Ascending aorta (tissue), 2 donors: Measurements from ENCODE around the gene TBX21. TPM values are rescaled to one million over a fixed set of nuclear protein-coding genes. Genes with fewer than 3 reads are reported as not detected.

Experiments
- DNase-seq, 2 donors: peaks; one replicate each; pipeline ENCODE4 v3.0.0-alpha.2; 2019; ENCODE audit warnings: low spot score in 2 of 2
- H3K27ac ChIP-seq, 2 donors: fragments of 200-600 bp; sonication (generic); one replicate each; pipeline ENCODE4 v1.5.1; 2016 to 2017; ENCODE audit warnings: mild to moderate bottlenecking in 1 of 2
- H3K27me3 ChIP-seq: fragments of 200-600 bp; sonication (generic); one replicate; pipeline ENCODE4 v1.5.1; 2017
- H3K36me3 ChIP-seq, 2 donors: fragments of 200-600 bp; sonication (generic); one replicate each; pipeline ENCODE4 v1.5.1; 2016
- H3K4me1 ChIP-seq, 2 donors: fragments of 200-600 bp; sonication (generic); one replicate each; pipeline ENCODE4 v1.5.1; 2016 to 2017; ENCODE audit warnings: mild to moderate bottlenecking in 1 of 2
- H3K4me3 ChIP-seq, 2 donors: fragments of 200-600 bp; sonication (generic); one replicate each; pipeline ENCODE4 v1.5.1; 2016 to 2017; ENCODE audit warnings: mild to moderate bottlenecking in 1 of 2
- H3K9me3 ChIP-seq, 2 donors: fragments of 200-600 bp; sonication (generic); one replicate each; pipeline ENCODE4 v1.5.1; 2016
- intact Hi-C: fragments of 100-400 bp; cut with DNase I; formaldehyde crosslinking; loops from one replicate; pipeline ENCODE4 v1.15.1; 2023
- total RNA-seq: library from RNA; depleted of rRNA; stranded (reverse); fragments of >200 nt; gene quantifications from one replicate; pipeline ENCODE4 v1.1.0, GENCODE V29; 2016
- TF ChIP-seq, protein P1 (sequence below), 3 experiments: fragments of 200-600 bp in 2 of 3; fragments of 450-650 bp in 1 of 3; sonication (generic) in 2 of 3; IDR thresholded peaks; one replicate each; pipeline ENCODE4 v1.5.1; 2016 to 2019; ENCODE audit warnings: antibody characterized with exemption in 3 of 3, mild to moderate bottlenecking in 1 of 3, moderate library complexity in 1 of 3

TBX21 gene
- total RNA-seq, 1 donor from 2014 or later, result not detected

DNA sequence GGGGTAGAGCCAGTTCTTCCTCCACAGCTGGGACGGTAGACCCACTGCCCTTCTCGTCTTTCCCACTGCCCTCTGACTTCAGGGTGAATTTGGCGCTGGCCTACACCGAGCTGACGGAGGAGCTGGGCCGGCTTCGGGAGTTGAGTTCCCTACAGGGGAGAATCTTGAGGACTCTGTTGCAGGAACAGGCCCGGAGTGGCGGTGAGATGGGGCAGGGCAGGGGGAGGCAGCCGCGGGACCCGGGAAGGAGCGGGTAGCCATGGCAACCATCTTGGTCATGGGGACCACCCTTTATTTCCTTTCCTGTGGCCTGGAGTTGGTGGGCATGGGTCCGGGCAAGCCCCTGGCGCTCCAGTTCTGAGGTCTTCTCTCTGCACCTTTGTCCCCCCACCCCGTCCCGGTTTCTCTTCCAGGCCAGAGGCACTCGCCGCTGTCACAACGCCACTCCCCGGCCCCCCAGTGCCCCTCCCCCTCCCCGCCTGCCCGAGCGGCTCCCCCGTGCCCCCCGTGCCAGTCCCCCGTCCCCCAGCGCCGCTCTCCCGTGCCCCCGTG lies 24.6 kb upstream of the TBX21 start:
- Histone ChIP-seq H3K4me3 (peak overlapping the region; percentile 40 to 60), H3K4me1 (peaks cover 0 to 13% of the 10 kb centered on the region in 2 donors), H3K27ac (no peak overlapping the region), H3K9me3 (no peaks in the 10 kb centered on the region), H3K27me3 (no peaks in the 10 kb centered on the region), H3K36me3 (peaks cover 7 to 17% of the 10 kb centered on the region in 2 donors)
- intact Hi-C loops, result no loop called here
- no peak for DNase-seq
- TF ChIP-seq, protein P1, sequence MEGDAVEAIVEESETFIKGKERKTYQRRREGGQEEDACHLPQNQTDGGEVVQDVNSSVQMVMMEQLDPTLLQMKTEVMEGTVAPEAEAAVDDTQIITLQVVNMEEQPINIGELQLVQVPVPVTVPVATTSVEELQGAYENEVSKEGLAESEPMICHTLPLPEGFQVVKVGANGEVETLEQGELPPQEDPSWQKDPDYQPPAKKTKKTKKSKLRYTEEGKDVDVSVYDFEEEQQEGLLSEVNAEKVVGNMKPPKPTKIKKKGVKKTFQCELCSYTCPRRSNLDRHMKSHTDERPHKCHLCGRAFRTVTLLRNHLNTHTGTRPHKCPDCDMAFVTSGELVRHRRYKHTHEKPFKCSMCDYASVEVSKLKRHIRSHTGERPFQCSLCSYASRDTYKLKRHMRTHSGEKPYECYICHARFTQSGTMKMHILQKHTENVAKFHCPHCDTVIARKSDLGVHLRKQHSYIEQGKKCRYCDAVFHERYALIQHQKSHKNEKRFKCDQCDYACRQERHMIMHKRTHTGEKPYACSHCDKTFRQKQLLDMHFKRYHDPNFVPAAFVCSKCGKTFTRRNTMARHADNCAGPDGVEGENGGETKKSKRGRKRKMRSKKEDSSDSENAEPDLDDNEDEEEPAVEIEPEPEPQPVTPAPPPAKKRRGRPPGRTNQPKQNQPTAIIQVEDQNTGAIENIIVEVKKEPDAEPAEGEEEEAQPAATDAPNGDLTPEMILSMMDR (IDR thresholded peaks at IDR 0.05), result no peak

DNA sequence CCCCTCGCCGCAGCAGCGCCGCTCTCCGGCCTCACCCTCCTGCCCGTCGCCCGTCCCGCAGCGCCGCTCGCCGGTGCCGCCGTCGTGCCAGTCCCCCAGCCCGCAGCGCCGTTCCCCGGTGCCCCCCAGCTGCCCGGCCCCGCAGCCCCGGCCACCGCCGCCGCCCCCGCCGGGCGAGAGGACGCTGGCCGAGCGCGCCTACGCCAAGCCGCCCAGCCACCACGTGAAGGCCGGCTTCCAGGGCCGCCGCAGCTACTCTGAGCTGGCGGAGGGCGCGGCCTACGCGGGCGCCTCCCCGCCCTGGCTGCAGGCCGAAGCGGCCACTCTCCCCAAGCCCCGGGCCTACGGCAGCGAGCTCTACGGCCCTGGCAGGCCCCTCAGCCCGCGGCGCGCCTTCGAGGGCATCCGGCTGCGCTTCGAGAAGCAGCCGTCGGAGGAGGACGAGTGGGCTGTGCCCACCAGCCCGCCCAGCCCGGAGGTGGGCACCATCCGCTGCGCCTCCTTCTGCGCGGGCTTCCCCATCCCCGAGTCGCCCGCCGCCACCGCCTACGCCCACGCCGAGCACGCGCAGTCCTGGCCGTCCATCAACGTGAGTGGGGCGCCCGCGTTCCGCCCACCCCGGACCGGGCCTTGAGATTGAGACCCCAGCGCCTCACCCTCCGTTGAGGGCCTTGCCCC lies 24.0 kb upstream of the TBX21 start:
- peak overlapping the region; percentile 40 to 60 for H3K4me3 ChIP-seq
- H3K9me3 ChIP-seq, result no peaks in the 10 kb centered on the region
- no peak for DNase-seq
- intact Hi-C loops, result no loop called here
- no peak overlapping the region for H3K27ac ChIP-seq
- peaks cover 7 to 17% of the 10 kb centered on the region in 2 donors for H3K36me3 ChIP-seq
- H3K27me3 ChIP-seq, result no peaks in the 10 kb centered on the region
- TF ChIP-seq, protein P1 (IDR thresholded peaks at IDR 0.05), result no peak
- H3K4me1 ChIP-seq, result peaks cover 0 to 13% of the 10 kb centered on the region in 2 donors

DNA sequence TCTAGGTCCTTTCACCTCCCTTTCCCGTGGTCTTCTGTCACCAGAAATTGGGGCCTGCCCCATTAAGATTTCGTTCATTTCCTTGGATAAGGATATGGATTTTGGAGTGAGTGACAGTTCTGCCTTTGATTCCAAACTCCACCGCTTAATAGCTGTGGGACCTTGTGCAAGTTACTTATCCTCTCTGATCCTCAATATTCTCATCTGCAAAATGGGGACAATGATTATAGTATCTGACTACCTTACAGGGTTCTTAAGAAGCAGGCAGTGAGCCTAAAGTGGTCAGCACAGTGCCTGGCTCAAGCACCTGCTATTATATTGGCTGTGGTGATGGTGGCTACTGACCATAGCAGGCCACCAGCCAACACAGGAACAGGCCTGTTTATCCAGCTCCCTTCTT lies 23.4 kb upstream of the TBX21 start:
- intact Hi-C loops, result no loop called here
- no peaks in the 10 kb centered on the region for H3K27me3 ChIP-seq
- peaks cover 0 to 13% of the 10 kb centered on the region in 2 donors for H3K4me1 ChIP-seq
- DNase-seq, result no peak
- no peaks in the 10 kb centered on the region for H3K9me3 ChIP-seq
- H3K4me3 ChIP-seq, result no peak overlapping the region
- peaks cover 7 to 17% of the 10 kb centered on the region in 2 donors for H3K36me3 ChIP-seq
- TF ChIP-seq, protein P1 (IDR thresholded peaks at IDR 0.05), result no peak
- no peak overlapping the region for H3K27ac ChIP-seq

DNA sequence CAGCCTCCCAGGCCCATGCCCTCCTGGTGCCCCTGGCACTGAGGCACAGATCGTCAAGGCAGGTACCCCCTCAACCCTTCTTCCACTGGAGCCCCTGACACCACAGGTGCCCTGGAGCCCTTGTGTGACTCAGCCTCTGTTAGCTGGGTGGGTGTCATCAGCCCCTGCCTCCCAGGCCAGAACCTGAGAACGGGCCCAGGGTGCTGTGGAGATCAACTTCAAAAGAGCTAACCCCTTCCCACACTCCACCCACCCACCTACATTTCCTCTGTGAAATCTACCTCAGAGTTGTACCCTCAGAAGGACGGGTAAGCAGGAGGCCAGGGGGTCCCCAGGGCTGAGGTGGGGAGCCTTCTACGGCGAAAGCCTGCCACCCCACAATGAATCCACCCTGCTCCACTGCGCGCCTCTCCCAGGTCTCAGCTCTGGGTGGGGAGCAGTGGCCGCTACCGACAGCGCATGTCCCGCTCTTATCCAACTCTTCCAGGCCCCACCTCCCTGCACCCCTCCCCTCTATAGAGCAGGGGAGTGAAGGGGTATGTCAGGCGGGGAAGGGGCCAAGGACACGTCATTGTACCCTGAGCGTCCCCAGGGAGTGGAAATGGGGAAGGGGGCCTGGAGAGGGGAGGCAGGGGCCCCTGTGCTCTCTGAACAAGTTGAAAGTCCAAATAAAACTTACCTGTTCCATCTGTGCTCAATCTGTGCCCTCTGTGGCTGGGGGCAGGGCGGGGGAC lies 21.5 kb upstream of the TBX21 start:
- Histone ChIP-seq H3K36me3 (peaks cover 7 to 17% of the 10 kb centered on the region in 2 donors), H3K27ac (no peak overlapping the region), H3K4me1 (peaks cover 0 to 13% of the 10 kb centered on the region in 2 donors), H3K9me3 (no peaks in the 10 kb centered on the region), H3K4me3 (no peak overlapping the region), H3K27me3 (no peaks in the 10 kb centered on the region)
- TF ChIP-seq, protein P1 (IDR thresholded peaks at IDR 0.05), result no peak
- no peak for DNase-seq
- intact Hi-C loops, result no loop called here

DNA sequence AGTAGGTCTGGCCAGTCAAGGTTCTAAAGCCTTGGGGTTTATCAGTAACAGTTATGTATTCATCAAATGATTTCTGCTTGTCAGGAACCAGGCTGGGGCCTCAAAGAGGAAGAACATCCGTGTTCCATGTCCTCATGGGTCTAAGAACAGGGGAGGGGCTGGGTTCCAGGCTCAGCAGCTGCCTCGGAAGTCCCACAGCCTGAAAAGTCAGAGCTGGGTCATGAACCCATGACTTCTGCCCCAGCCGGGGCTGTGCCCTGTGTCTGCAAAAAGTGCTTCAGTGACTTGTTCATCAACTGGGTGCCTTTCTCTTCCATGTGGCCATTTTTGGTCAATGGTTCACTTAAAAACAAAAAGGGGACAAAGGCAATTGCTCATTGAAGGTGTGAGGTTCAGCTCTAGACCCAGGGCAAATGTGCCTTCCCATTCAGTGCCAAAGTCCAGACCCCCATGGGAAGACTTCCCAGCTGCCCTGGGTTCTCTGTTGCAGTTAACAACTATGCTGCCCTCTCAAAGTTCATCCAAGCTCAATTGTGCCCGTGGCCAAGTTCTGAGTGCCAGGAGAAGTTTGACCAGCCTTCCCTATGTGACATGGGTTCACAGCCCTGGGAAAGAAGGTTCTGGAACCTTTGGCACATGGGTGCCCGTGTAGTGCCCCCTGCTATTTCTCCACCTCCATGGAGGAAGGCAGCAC lies 20.6 kb upstream of the TBX21 start:
- intact Hi-C loops, result no loop called here
- Histone ChIP-seq H3K4me3 (no peak overlapping the region), H3K27me3 (no peaks in the 10 kb centered on the region), H3K36me3 (peaks cover 7 to 17% of the 10 kb centered on the region in 2 donors), H3K4me1 (peaks cover 0 to 7% of the 10 kb centered on the region in 2 donors), H3K27ac (no peak overlapping the region), H3K9me3 (no peaks in the 10 kb centered on the region)
- TF ChIP-seq, protein P1 (IDR thresholded peaks at IDR 0.05), result no peak
- no peak for DNase-seq
